Trophoblast cell (in vitro differentiated cells and primary cell): ENCODE results near the gene DGKH.

Source experiments
- DNase-seq, 2 donors: peaks; one replicate each; pipeline ENCODE4 v3.0.0-alpha.2; 2016
- H2AFZ ChIP-seq: 2 replicates; pipeline ENCODE4 v1.6.1; 2013; ENCODE audit warnings: low read length, moderate library complexity, mild to moderate bottlenecking; ENCODE audit not compliant: insufficient read depth, poor library complexity
- H2AK5ac ChIP-seq: 2 replicates; pipeline ENCODE4 v1.6.1; 2013; ENCODE audit warnings: mild to moderate bottlenecking, low read length
- H2BK120ac ChIP-seq: 2 replicates; pipeline ENCODE4 v1.6.1; 2013; ENCODE audit warnings: low read length, mild to moderate bottlenecking, moderate library complexity; ENCODE audit not compliant: insufficient read depth, poor library complexity
- H2BK12ac ChIP-seq: 2 replicates; pipeline ENCODE4 v1.6.1; 2013; ENCODE audit warnings: mild to moderate bottlenecking, low read length, moderate library complexity
- H2BK5ac ChIP-seq: 2 replicates; pipeline ENCODE4 v1.6.1; 2013; ENCODE audit warnings: low read length, low read depth, moderate library complexity, mild to moderate bottlenecking; ENCODE audit not compliant: poor library complexity
- H3K14ac ChIP-seq: 2 replicates; pipeline ENCODE4 v1.6.1; 2013; ENCODE audit warnings: mild to moderate bottlenecking, low read length
- H3K18ac ChIP-seq: 2 replicates; pipeline ENCODE4 v1.6.1; 2013; ENCODE audit warnings: mild to moderate bottlenecking, low read length
- H3K23ac ChIP-seq: 2 replicates; pipeline ENCODE4 v1.6.1; 2013; ENCODE audit warnings: low read length
- H3K27ac ChIP-seq: 2 replicates; pipeline ENCODE4 v1.5.1; 2013; ENCODE audit warnings: low read depth, mild to moderate bottlenecking, inconsistent platforms, low read length, moderate library complexity
- H3K27me3 ChIP-seq: 2 replicates; pipeline ENCODE4 v1.6.1; 2013; ENCODE audit warnings: inconsistent platforms, mild to moderate bottlenecking, low read length, moderate library complexity; ENCODE audit not compliant: insufficient read depth
- H3K36me3 ChIP-seq, 2 experiments: 1 replicate in 1 of 2; 2 replicates in 1 of 2; pipeline ENCODE4 v1.6.1; 2013; ENCODE audit warnings: low read length in 2 of 2, mild to moderate bottlenecking in 2 of 2, moderate library complexity in 1 of 2; ENCODE audit not compliant: insufficient read depth in 2 of 2, control insufficient read depth in 1 of 2
- H3K4ac ChIP-seq: 2 replicates; pipeline ENCODE4 v1.6.1; 2013; ENCODE audit warnings: low read depth, mild to moderate bottlenecking, low read length, moderate library complexity
- H3K4me1 ChIP-seq, 2 experiments: 1 replicate in 1 of 2; 2 replicates in 1 of 2; pipeline ENCODE4 v1.6.1; 2013; ENCODE audit warnings: low read length in 2 of 2, mild to moderate bottlenecking in 2 of 2, moderate library complexity in 1 of 2; ENCODE audit not compliant: insufficient read depth in 2 of 2, control insufficient read depth in 1 of 2
- H3K4me2 ChIP-seq: 2 replicates; pipeline ENCODE4 v1.6.1; 2013; ENCODE audit warnings: inconsistent platforms, mild to moderate bottlenecking, low read length, moderate library complexity
- H3K4me3 ChIP-seq: 2 replicates; pipeline ENCODE4 v1.5.1; 2013; ENCODE audit warnings: mild to moderate bottlenecking, low read depth, low read length, inconsistent platforms
- H3K79me1 ChIP-seq: one replicate; pipeline ENCODE4 v1.6.1; 2013; ENCODE audit warnings: low read length
- H3K79me2 ChIP-seq: 2 replicates; pipeline ENCODE4 v1.6.1; 2013; ENCODE audit warnings: low read length, mild to moderate bottlenecking; ENCODE audit not compliant: control insufficient read depth, insufficient read depth, poor library complexity
- H3K9ac ChIP-seq: 2 replicates; pipeline ENCODE4 v1.6.1; 2013; ENCODE audit warnings: mild to moderate bottlenecking, low read length
- H3K9me3 ChIP-seq: 2 replicates; pipeline ENCODE4 v1.6.1; 2013; ENCODE audit warnings: low read depth, mild to moderate bottlenecking, control low read depth, inconsistent platforms, low read length; ENCODE audit not compliant: insufficient read depth
- H4K12ac ChIP-seq: 2 replicates; pipeline ENCODE4 v1.6.1; 2013; ENCODE audit warnings: low read depth, mild to moderate bottlenecking, low read length, moderate library complexity
- H4K8ac ChIP-seq: 2 replicates; pipeline ENCODE4 v1.6.1; 2013; ENCODE audit warnings: low read depth, mild to moderate bottlenecking, low read length, moderate library complexity
- H4K91ac ChIP-seq: one replicate; pipeline ENCODE4 v1.6.1; 2013; ENCODE audit warnings: low read depth, mild to moderate bottlenecking, low read length, moderate library complexity
- WGBS: extraction: QIAGEN DNeasy Blood & Tissue Kit; methylation state at CpG from one replicate; pipeline ENCODE4 v1.1.7; 2013; ENCODE audit warnings: missing lambda C conversion rate; ENCODE audit not compliant: insufficient read length, insufficient coverage; ENCODE audit errors: extremely low coverage; 5-methylcytosine and 5-hydroxymethylcytosine counted together

DGKH gene

DNA sequence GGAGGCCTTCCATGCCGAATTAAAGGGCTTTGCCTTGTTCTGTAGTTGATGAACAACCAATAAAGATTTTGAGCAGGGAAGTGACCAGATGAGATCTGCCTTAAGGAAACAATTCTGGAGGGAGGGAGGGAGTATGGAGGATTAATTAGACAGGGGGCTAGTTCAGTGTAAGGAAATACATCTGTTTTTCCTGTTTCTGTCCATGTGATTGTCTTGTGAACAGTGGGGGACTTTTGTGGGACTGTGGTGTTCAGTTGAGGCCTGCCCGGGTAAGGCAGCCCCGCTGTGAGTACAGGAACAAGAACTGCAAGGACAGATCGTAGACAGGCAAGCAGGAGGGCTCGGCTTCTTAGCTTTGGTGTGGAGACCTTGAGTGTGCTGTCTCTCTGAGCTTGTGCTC is 59.0 kb downstream of the DGKH start:
- Histone ChIP-seq H4K12ac (no peak overlapping the region), H3K4me2 (no peak overlapping the region), H2BK120ac (no peak overlapping the region), H3K36me3 (no peaks in the 10 kb centered on the region), H4K8ac (no peak overlapping the region), H3K9ac (no peak overlapping the region), H3K4ac (no peak overlapping the region), H3K27me3 (no peaks in the 10 kb centered on the region), H3K18ac (no peak overlapping the region), H3K79me2 (no peaks in the 10 kb centered on the region), H3K79me1 (no peaks in the 10 kb centered on the region), H3K9me3 (peaks cover 1% of the 10 kb centered on the region), H4K91ac (no peak overlapping the region), H3K14ac (no peak overlapping the region), H2BK12ac (peak overlapping the region; percentile 23), H3K23ac (no peak overlapping the region), H2BK5ac (no peak overlapping the region), H2AFZ (no peak overlapping the region), H3K4me1 (peaks cover 0 to 3% of the 10 kb centered on the region in 2 experiments), H3K4me3 (no peak overlapping the region), H2AK5ac (peak overlapping the region; percentile 39), H3K27ac (no peak overlapping the region)
- DNase-seq: no peak
- no CpG with 5 or more reads among the region's 5 CpGs for WGBS

- Histone ChIP-seq H2BK12ac (no peak overlapping the region), H3K27me3 (no peaks in the 10 kb centered on the region), H4K8ac (no peak overlapping the region), H3K23ac (no peak overlapping the region), H3K79me2 (no peaks in the 10 kb centered on the region), H3K18ac (no peak overlapping the region), H3K14ac (no peak overlapping the region), H3K9ac (no peak overlapping the region), H3K4me3 (no peak overlapping the region), H3K4ac (no peak overlapping the region), H3K4me2 (no peak overlapping the region), H3K4me1 (peaks cover 0 to 3% of the 10 kb centered on the region in 2 experiments), H3K79me1 (no peaks in the 10 kb centered on the region), H4K12ac (no peak overlapping the region), H3K36me3 (no peaks in the 10 kb centered on the region), H3K27ac (no peak overlapping the region), H2AFZ (no peak overlapping the region), H2BK120ac (no peak overlapping the region), H4K91ac (no peak overlapping the region), H3K9me3 (peaks cover 1% of the 10 kb centered on the region), H2AK5ac (no peak overlapping the region), H2BK5ac (no peak overlapping the region)
- DNase-seq: no peak
- no CpG with 5 or more reads among the region's 4 CpGs for WGBS
Observed at GRCh38 chr13:42108217-42108616, 59.8 kb downstream of the DGKH start.

- WGBS: no CpG with 5 or more reads among the region's 2 CpGs
Observed at GRCh38 chr13:42109957-42110356, 61.5 kb downstream of the DGKH start.

DNA sequence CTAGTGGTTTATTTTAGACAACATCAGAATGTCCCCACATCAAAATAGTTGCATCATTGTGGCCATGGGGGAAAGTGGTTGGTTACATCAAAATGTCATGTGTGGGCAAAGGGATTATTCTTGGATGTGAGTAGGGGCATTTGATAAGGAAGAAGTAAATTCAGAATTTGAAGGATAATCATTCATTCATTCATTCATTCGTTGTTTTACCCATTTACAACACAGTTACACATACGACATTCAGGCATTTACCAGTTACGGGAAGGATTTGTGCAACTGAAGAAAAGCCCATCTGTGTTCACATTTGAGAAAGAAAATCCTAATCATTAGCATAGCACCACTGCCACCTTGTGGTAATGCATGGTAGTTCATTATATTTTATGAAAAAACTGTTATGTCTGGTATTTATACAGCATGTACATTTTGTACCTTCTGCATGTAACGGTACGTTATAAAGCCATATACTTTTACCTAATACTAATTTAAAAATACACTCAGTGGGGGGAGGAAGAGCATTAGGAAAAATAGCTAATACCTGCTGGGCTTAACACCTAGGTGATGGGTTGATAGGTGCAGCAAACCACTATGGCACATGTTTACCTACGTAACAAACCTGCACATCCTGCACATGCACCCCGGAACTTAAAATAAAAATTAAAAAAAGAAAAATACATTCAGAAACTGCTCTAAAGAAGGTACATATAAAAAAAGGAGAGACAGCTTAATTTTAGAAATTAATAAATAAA is 62.1 kb downstream of the DGKH start:
- Histone ChIP-seq H2AFZ (no peak overlapping the region), H2BK12ac (no peak overlapping the region), H3K23ac (no peak overlapping the region), H2AK5ac (no peak overlapping the region), H3K4me2 (no peak overlapping the region), H4K8ac (no peak overlapping the region), H3K36me3 (no peaks in the 10 kb centered on the region), H3K79me1 (no peaks in the 10 kb centered on the region), H3K14ac (no peak overlapping the region), H3K27me3 (no peaks in the 10 kb centered on the region), H2BK5ac (no peak overlapping the region), H4K91ac (no peak overlapping the region), H3K4me3 (no peak overlapping the region), H3K4me1 (peaks cover 0 to 3% of the 10 kb centered on the region in 2 experiments), H3K18ac (no peak overlapping the region), H3K27ac (no peak overlapping the region), H3K9ac (no peak overlapping the region), H3K9me3 (peaks cover 1% of the 10 kb centered on the region), H4K12ac (no peak overlapping the region), H3K4ac (no peak overlapping the region), H3K79me2 (no peaks in the 10 kb centered on the region), H2BK120ac (no peak overlapping the region)
- peak; percentile 44 to 96 for DNase-seq
- no CpG with 5 or more reads among the region's 7 CpGs for WGBS

More at GRCh38 chr13:42109957-42110356, 61.5 kb downstream of the DGKH start:
- no peak overlapping the region for H3K9ac ChIP-seq
- no peak overlapping the region for H3K14ac ChIP-seq
- H3K27ac ChIP-seq: no peak overlapping the region
- no peak for DNase-seq
- H3K4me2 ChIP-seq: no peak overlapping the region
- H2AK5ac ChIP-seq: no peak overlapping the region
- no peak overlapping the region for H2AFZ ChIP-seq
- no peak overlapping the region for H2BK120ac ChIP-seq
- H3K9me3 ChIP-seq: peaks cover 1% of the 10 kb centered on the region
- no peaks in the 10 kb centered on the region for H3K79me2 ChIP-seq
- no peak overlapping the region for H3K23ac ChIP-seq
- H3K4ac ChIP-seq: no peak overlapping the region
- no peaks in the 10 kb centered on the region for H3K79me1 ChIP-seq
- H3K4me3 ChIP-seq: no peak overlapping the region
- H2BK5ac ChIP-seq: no peak overlapping the region
- H3K36me3 ChIP-seq: no peaks in the 10 kb centered on the region
- H4K91ac ChIP-seq: no peak overlapping the region
- H3K27me3 ChIP-seq: no peaks in the 10 kb centered on the region
- H2BK12ac ChIP-seq: no peak overlapping the region
- H3K18ac ChIP-seq: no peak overlapping the region
- H4K8ac ChIP-seq: no peak overlapping the region
- no peak overlapping the region for H4K12ac ChIP-seq
- H3K4me1 ChIP-seq: peaks cover 0 to 3% of the 10 kb centered on the region in 2 experiments
